Activated T-helper 17 cell treated with anti-CD3 and anti-CD28 coated beads, Interleukin-2, amount 50 U/mL, for 72 hours (primary cell): Measurements from ENCODE around the gene PITX1. TPM values are rescaled to one million over a fixed set of nuclear protein-coding genes. Genes with fewer than 3 reads are reported as not detected.
"Not testable (repeated sequence)": the region's sequence is repeated elsewhere in the genome, so short reads cannot be mapped to it uniquely, and the experiment has no call there.

ENCODE experiments used
- ATAC-seq: fragments of 150-1000 bp; cut with Tn5 transposase; replicated peaks from 2 replicates; pipeline ENCODE4 v1.10.0; 2021; ENCODE audit warnings: mild to moderate bottlenecking, moderate library complexity
- H3K27ac Mint-ChIP-seq: one replicate; pipeline ENCODE4 v1.8.0; 2022; ENCODE audit warnings: mixed read lengths
- H3K27me3 Mint-ChIP-seq: one replicate; pipeline ENCODE4 v1.8.0; 2022; ENCODE audit warnings: mixed read lengths
- H3K36me3 Mint-ChIP-seq: one replicate; pipeline ENCODE4 v1.8.0; 2022; ENCODE audit warnings: low read depth, mild to moderate bottlenecking, mixed read lengths
- H3K4me1 Mint-ChIP-seq: one replicate; pipeline ENCODE4 v1.8.0; 2022; ENCODE audit warnings: mixed read lengths
- H3K4me3 Mint-ChIP-seq: one replicate; pipeline ENCODE4 v1.8.0; 2022; ENCODE audit warnings: mild to moderate bottlenecking, mixed read lengths
- H3K9me3 Mint-ChIP-seq: one replicate; pipeline ENCODE4 v1.8.0; 2022; ENCODE audit warnings: mixed read lengths
- total RNA-seq, 2 donors: library from RNA; stranded (reverse); gene quantifications; one replicate each; pipeline ENCODE4 v1.2.3, GENCODE V29; 2022

Gene PITX1
- total RNA-seq, 2 donors from 2014 or later, result not detected

GRCh38 chr5:135008556-135008955, 25.5 kb downstream of the PITX1 start:
- no peak overlapping the region for H3K4me3 Mint-ChIP-seq
- H3K4me1 Mint-ChIP-seq, result no peaks in the 10 kb centered on the region
- ATAC-seq, result no peak
- no peaks in the 10 kb centered on the region for H3K36me3 Mint-ChIP-seq
- H3K27ac Mint-ChIP-seq, result no peak overlapping the region
- H3K9me3 Mint-ChIP-seq, result no peaks in the 10 kb centered on the region
- H3K27me3 Mint-ChIP-seq, result no peaks in the 10 kb centered on the region

GRCh38 chr5:135007749-135008363, 26.2 kb downstream of the PITX1 start:
- H3K9me3 Mint-ChIP-seq, result no peaks in the 10 kb centered on the region
- H3K4me3 Mint-ChIP-seq, result no peak overlapping the region
- no peaks in the 10 kb centered on the region for H3K4me1 Mint-ChIP-seq
- H3K27me3 Mint-ChIP-seq, result no peaks in the 10 kb centered on the region
- no peak for ATAC-seq
- H3K27ac Mint-ChIP-seq, result no peak overlapping the region
- no peaks in the 10 kb centered on the region for H3K36me3 Mint-ChIP-seq

GRCh38 chr5:135007305-135007704, 26.7 kb downstream of the PITX1 start:
- no peaks in the 10 kb centered on the region for H3K27me3 Mint-ChIP-seq
- no peaks in the 10 kb centered on the region for H3K36me3 Mint-ChIP-seq
- no peak overlapping the region for H3K4me3 Mint-ChIP-seq
- H3K9me3 Mint-ChIP-seq, result no peaks in the 10 kb centered on the region
- H3K27ac Mint-ChIP-seq, result no peak overlapping the region
- H3K4me1 Mint-ChIP-seq, result no peaks in the 10 kb centered on the region
- no peak for ATAC-seq

- H3K27ac Mint-ChIP-seq, result no peak overlapping the region
- ATAC-seq, result no peak
- H3K27me3 Mint-ChIP-seq, result no peaks in the 10 kb centered on the region
- no peak overlapping the region for H3K4me3 Mint-ChIP-seq
- no peaks in the 10 kb centered on the region for H3K36me3 Mint-ChIP-seq
- H3K9me3 Mint-ChIP-seq, result no peaks in the 10 kb centered on the region
- no peaks in the 10 kb centered on the region for H3K4me1 Mint-ChIP-seq
Observed at GRCh38 chr5:135005076-135005475, 29.0 kb downstream of the PITX1 start.

- H3K4me3 Mint-ChIP-seq, result no peak overlapping the region
- H3K27ac Mint-ChIP-seq, result no peak overlapping the region
Observed at GRCh38 chr5:135004376-135004775, 29.7 kb downstream of the PITX1 start.

GRCh38 chr5:134998068-134998467, 36.0 kb downstream of the PITX1 start:
- H3K27ac Mint-ChIP-seq, H3K4me1 Mint-ChIP-seq, H3K9me3 Mint-ChIP-seq, H3K27me3 Mint-ChIP-seq, ATAC-seq, H3K36me3 Mint-ChIP-seq, H3K4me3 Mint-ChIP-seq: not testable (repeated sequence)

More at GRCh38 chr5:135004376-135004775, 29.7 kb downstream of the PITX1 start:
- Mint-ChIP-seq H3K36me3 (no peaks in the 10 kb centered on the region), H3K9me3 (no peaks in the 10 kb centered on the region), H3K27me3 (no peaks in the 10 kb centered on the region), H3K4me1 (no peaks in the 10 kb centered on the region)
- ATAC-seq, result no peak

GRCh38 chr5:134997015-134997414, 37.0 kb downstream of the PITX1 start:
- no peak for ATAC-seq
- Mint-ChIP-seq H3K9me3 (no peaks in the 10 kb centered on the region), H3K4me1 (no peaks in the 10 kb centered on the region), H3K36me3 (no peaks in the 10 kb centered on the region), H3K27me3 (no peaks in the 10 kb centered on the region), H3K4me3 (no peak overlapping the region), H3K27ac (no peak overlapping the region)

- H3K36me3 Mint-ChIP-seq, result no peaks in the 10 kb centered on the region
- ATAC-seq, result no peak
Observed at GRCh38 chr5:134995850-134996402, 38.1 kb downstream of the PITX1 start.

GRCh38 chr5:134994560-134995156, 39.4 kb downstream of the PITX1 start:
- no peak for ATAC-seq
- no peak overlapping the region for H3K4me3 Mint-ChIP-seq
- H3K4me1 Mint-ChIP-seq, result no peaks in the 10 kb centered on the region
- H3K27me3 Mint-ChIP-seq, result no peaks in the 10 kb centered on the region
- H3K9me3 Mint-ChIP-seq, result no peaks in the 10 kb centered on the region
- H3K27ac Mint-ChIP-seq, result no peak overlapping the region
- no peaks in the 10 kb centered on the region for H3K36me3 Mint-ChIP-seq

More at GRCh38 chr5:134995850-134996402, 38.1 kb downstream of the PITX1 start:
- no peaks in the 10 kb centered on the region for H3K9me3 Mint-ChIP-seq
- H3K4me1 Mint-ChIP-seq, result no peaks in the 10 kb centered on the region
- no peak overlapping the region for H3K27ac Mint-ChIP-seq
- no peaks in the 10 kb centered on the region for H3K27me3 Mint-ChIP-seq
- no peak overlapping the region for H3K4me3 Mint-ChIP-seq

- Mint-ChIP-seq H3K36me3 (no peaks in the 10 kb centered on the region), H3K4me3 (no peak overlapping the region)
- ATAC-seq, result no peak
Observed at GRCh38 chr5:134993161-134993560, 40.9 kb downstream of the PITX1 start.

GRCh38 chr5:134992148-134992547, 41.9 kb downstream of the PITX1 start:
- no peak overlapping the region for H3K4me3 Mint-ChIP-seq
- ATAC-seq, result no peak
- H3K9me3 Mint-ChIP-seq, result no peaks in the 10 kb centered on the region
- no peaks in the 10 kb centered on the region for H3K27me3 Mint-ChIP-seq
- H3K4me1 Mint-ChIP-seq, result no peaks in the 10 kb centered on the region
- H3K27ac Mint-ChIP-seq, result no peak overlapping the region
- H3K36me3 Mint-ChIP-seq, result no peaks in the 10 kb centered on the region

More at GRCh38 chr5:134993161-134993560, 40.9 kb downstream of the PITX1 start:
- Mint-ChIP-seq H3K27ac (no peak overlapping the region), H3K4me1 (no peaks in the 10 kb centered on the region), H3K27me3 (no peaks in the 10 kb centered on the region), H3K9me3 (no peaks in the 10 kb centered on the region)

- not testable (repeated sequence) for H3K9me3 Mint-ChIP-seq, H3K27ac Mint-ChIP-seq, H3K4me3 Mint-ChIP-seq, H3K36me3 Mint-ChIP-seq, ATAC-seq, H3K4me1 Mint-ChIP-seq, H3K27me3 Mint-ChIP-seq
Observed at GRCh38 chr5:134990183-134990582, 43.8 kb downstream of the PITX1 start.

GRCh38 chr5:134989266-134989830, 44.7 kb downstream of the PITX1 start:
- Mint-ChIP-seq H3K9me3 (no peaks in the 10 kb centered on the region), H3K27me3 (no peaks in the 10 kb centered on the region), H3K4me3 (no peak overlapping the region), H3K36me3 (no peaks in the 10 kb centered on the region), H3K27ac (no peak overlapping the region), H3K4me1 (no peaks in the 10 kb centered on the region)
- no peak for ATAC-seq

- no peak for ATAC-seq
- Mint-ChIP-seq H3K36me3 (no peaks in the 10 kb centered on the region), H3K9me3 (peaks cover 26% of the 10 kb centered on the region), H3K4me1 (no peaks in the 10 kb centered on the region), H3K4me3 (no peak overlapping the region), H3K27ac (no peak overlapping the region), H3K27me3 (peaks cover 3% of the 10 kb centered on the region)
Observed at GRCh38 chr5:134982230-134982629, 51.8 kb downstream of the PITX1 start.

- no peak for ATAC-seq
- H3K36me3 Mint-ChIP-seq, result no peaks in the 10 kb centered on the region
- H3K4me1 Mint-ChIP-seq, result no peaks in the 10 kb centered on the region
- no peak overlapping the region for H3K4me3 Mint-ChIP-seq
- no peak overlapping the region for H3K27ac Mint-ChIP-seq
- H3K27me3 Mint-ChIP-seq, result peaks cover 3% of the 10 kb centered on the region
- H3K9me3 Mint-ChIP-seq, result peaks cover 28% of the 10 kb centered on the region
Observed at GRCh38 chr5:134979416-134979815, 54.6 kb downstream of the PITX1 start.
